ENCODE results near the gene CLIC4. TPM values are rescaled to one million over a fixed set of nuclear protein-coding genes. Genes with fewer than 3 reads are reported as not detected.
A peak's percentile ranks its signal among the peaks of the same experiment; 100 is the strongest.

The CLIC4 gene
- total and polyA plus RNA-seq, 4 experiments from 2014 or later = 0.62 to 3.8 (median 2.4) TPM

DNA sequence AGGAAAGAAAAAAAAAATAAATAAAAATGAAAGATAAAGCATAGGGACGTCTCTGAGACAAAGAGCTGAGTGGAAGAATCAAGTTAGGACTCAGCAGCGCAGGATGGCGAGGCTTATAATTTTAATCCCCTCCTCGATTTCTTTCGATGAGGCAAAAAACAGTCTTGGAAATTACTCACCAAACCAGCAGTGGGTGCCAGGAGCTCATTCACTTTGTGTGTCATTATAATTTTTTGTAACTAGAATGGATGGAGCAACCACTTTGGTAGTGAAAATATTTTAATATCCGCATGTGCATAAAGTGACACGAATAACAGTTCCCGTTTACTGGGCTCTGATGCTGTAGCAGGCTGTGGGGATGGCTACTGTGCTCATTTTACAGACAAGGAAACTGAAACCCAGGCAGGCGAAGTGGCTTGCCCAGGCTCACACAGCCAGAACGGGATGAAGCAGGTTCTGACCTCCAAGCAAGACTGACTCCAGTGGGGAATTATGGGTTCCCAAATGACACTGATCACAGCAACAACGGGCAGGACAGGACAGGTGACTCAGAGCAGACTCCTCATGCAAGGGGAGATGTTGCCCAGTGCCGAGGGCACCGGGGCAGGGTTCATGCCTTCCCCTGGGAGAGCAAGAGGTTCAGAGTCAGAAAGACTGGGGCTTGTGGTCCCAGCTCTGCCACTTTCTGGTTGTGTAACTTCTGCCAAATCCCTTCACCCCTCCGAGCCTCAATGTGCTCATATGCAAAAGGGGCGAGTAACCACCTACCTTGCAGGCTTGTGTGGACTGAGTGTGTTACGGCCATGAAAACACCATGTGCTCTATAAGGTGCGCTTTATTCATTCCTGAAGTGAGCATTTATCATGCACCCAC is 121.2 kb downstream of the CLIC4 start:
- Mint-ChIP-seq H3K9me3 (peaks cover 0 to 3% (median 0%) of the 10 kb centered on the region in 8 donors), H3K36me3 (no peaks in the 10 kb centered on the region), H3K4me1 (peaks cover 1 to 13% (median 4%) of the 10 kb centered on the region in 4 donors), H3K4me3 (no peak overlapping the region), H3K27me3 (peaks cover 4 to 7% of the 10 kb centered on the region in 2 donors), H3K27ac (no peak overlapping the region)
- H3K36me3 ChIP-seq (ENCODE audit: insufficient read depth, low read length) = no peaks in the 10 kb centered on the region
- H3K27ac ChIP-seq (ENCODE audit: low read depth, low read length) = no peak overlapping the region
- ChIA-PET POLR2A (ENCODE audit: partially characterized antibody) (no interaction called here), CTCF (ENCODE audit: partially characterized antibody) (interaction anchor here (0.6 to 0.8 kb wide), 2 partner anchors 132 to 170 kb away, joined by 3 read pairs; no protein-coding TSS in a partner anchor)
- H3K4me3 ChIP-seq (ENCODE audit: low read length in 2 of 2) = no peak overlapping the region
- H3K4me1 ChIP-seq (ENCODE audit: insufficient read depth, low read length) = peaks cover 8% of the 10 kb centered on the region
- H3K9me3 ChIP-seq (ENCODE audit: control insufficient read depth in 1 of 2, low read length in 2 of 2) = no peaks in the 10 kb centered on the region
- intact Hi-C loops (cut with micrococcal nuclease) = no loop called here
- no peak for DNase-seq
- no peaks in the 10 kb centered on the region for H3K27me3 ChIP-seq (ENCODE audit: insufficient read depth, low read length)

DNA sequence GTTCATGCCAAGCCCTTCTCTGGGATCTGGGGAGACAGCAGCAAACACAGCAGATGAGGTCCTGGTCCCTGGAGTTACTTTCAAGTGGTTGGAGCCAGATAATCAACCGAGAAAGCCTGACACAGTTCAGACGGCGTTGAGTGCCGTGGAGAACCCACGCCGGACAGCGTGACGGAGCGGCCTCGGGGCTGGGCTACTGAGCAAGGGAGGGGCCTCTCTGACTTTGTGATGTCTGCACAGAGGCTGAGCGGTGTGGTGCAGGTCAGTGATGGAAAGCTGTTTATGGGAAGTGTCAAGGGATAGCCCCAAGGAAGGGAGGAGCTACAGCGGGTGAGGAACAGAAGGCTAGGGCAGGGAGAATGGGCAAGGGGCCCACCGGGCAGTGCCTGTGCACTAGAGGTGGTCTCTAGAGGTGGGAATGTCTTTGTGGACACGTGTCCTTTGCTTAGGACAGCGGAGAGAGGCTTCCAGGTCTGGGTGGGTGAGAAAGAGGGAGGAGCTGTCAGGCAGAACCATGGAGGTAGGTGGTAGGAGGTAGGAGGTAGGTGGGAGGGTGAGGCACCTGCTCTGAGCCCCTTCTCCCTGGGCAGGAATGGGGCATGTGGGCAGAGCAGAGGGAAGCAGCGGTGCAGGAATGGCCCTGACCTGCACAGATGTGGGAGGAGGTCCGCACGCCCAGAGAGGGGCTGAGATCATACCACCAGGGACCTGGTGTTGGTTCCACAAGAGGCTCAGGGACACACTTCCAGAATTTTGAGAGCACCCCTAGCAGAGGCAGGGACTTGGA is 122.0 kb downstream of the CLIC4 start:
- ChIA-PET POLR2A (ENCODE audit: partially characterized antibody) (no interaction called here), CTCF (ENCODE audit: partially characterized antibody) (interaction anchor here (1.5 kb wide), 1 partner anchor 170 kb away, joined by 4 read pairs; no protein-coding TSS in a partner anchor)
- peaks cover 8% of the 10 kb centered on the region for H3K4me1 ChIP-seq (ENCODE audit: insufficient read depth, low read length)
- Mint-ChIP-seq H3K4me3 (no peak overlapping the region), H3K9me3 (peaks cover 0 to 3% (median 0%) of the 10 kb centered on the region in 8 donors), H3K27ac (peak overlapping the region in 2 of 7 donors; percentile 16 to 77), H3K27me3 (peaks cover 4 to 7% of the 10 kb centered on the region in 2 donors), H3K36me3 (no peaks in the 10 kb centered on the region), H3K4me1 (peaks cover 1 to 13% (median 4%) of the 10 kb centered on the region in 4 donors)
- intact Hi-C loops (cut with micrococcal nuclease) = no loop called here
- DNase-seq = no peak
- H3K27ac ChIP-seq (ENCODE audit: low read depth, low read length) = no peak overlapping the region
- no peaks in the 10 kb centered on the region for H3K9me3 ChIP-seq (ENCODE audit: control insufficient read depth in 1 of 2, low read length in 2 of 2)
- H3K36me3 ChIP-seq (ENCODE audit: insufficient read depth, low read length) = no peaks in the 10 kb centered on the region
- no peaks in the 10 kb centered on the region for H3K27me3 ChIP-seq (ENCODE audit: insufficient read depth, low read length)
- H3K4me3 ChIP-seq (ENCODE audit: low read length in 2 of 2) = no peak overlapping the region

DNA sequence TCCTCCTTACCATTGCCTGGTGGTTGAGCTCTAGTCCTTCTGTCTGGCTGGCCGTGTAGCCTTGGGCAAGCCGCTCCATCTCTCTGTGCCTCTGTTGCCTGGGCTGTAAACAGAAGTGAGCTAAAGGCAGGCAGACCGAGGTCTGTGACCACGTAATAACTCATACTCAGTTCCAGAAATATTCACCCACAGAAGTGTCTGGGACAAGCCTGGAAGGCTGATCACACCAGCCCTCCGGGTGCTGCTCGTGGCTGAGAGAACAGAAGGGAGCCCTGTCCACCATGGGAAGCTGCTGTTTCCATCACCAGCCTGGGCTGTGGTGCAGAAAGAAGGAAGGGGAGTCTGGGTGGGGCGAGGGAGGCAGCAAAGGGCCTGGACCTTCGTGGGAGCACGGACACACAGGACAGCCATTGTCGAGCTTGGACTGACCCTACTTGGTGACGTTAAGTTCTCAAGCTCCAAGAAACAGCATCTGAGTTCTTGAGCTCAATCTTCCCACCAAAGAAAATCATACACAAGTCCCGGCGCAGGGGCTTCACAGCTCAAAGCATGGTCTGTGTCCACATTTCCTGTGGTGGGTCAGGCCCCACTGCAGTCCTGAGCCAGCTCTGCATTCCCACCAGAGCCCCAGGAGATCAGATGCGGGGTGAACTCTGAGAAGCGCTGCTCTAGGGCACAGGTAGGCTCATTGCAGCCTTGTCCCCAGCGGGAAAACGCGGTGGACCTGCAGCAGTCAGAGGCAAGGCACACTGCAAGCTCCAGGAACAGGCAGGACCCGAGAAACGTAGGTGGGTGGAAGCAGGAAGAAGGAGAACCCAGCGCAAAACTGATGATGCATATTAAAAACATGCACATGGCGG is 123.0 kb downstream of the CLIC4 start:
- H3K4me1 ChIP-seq (ENCODE audit: insufficient read depth, low read length) = peaks cover 8% of the 10 kb centered on the region
- DNase-seq = no peak
- ChIA-PET CTCF (ENCODE audit: partially characterized antibody) (interaction anchor here (1.5 kb wide), 1 partner anchor 169 kb away, joined by 4 read pairs; no protein-coding TSS in a partner anchor), POLR2A (ENCODE audit: partially characterized antibody) (interaction anchor here (1.1 kb wide), 1 partner anchor 61 kb away, joined by 3 read pairs; the partner anchor contains the start of gene RUNX3)
- H3K27ac ChIP-seq (ENCODE audit: low read depth, low read length) = no peak overlapping the region
- Mint-ChIP-seq H3K4me1 (peaks cover 1 to 13% (median 4%) of the 10 kb centered on the region in 4 donors), H3K36me3 (no peaks in the 10 kb centered on the region), H3K27ac (peak overlapping the region in 3 of 7 donors; percentile 15 to 17 (median 16)), H3K27me3 (peaks cover 4 to 5% of the 10 kb centered on the region in 2 donors), H3K9me3 (peaks cover 0 to 1% (median 0%) of the 10 kb centered on the region in 8 donors), H3K4me3 (no peak overlapping the region)
- H3K4me3 ChIP-seq (ENCODE audit: low read length in 2 of 2) = no peak overlapping the region
- H3K27me3 ChIP-seq (ENCODE audit: insufficient read depth, low read length) = no peaks in the 10 kb centered on the region
- H3K36me3 ChIP-seq (ENCODE audit: insufficient read depth, low read length) = no peaks in the 10 kb centered on the region
- H3K9me3 ChIP-seq (ENCODE audit: control insufficient read depth in 1 of 2, low read length in 2 of 2) = no peaks in the 10 kb centered on the region
- intact Hi-C loops (cut with micrococcal nuclease) = no loop called here

DNA sequence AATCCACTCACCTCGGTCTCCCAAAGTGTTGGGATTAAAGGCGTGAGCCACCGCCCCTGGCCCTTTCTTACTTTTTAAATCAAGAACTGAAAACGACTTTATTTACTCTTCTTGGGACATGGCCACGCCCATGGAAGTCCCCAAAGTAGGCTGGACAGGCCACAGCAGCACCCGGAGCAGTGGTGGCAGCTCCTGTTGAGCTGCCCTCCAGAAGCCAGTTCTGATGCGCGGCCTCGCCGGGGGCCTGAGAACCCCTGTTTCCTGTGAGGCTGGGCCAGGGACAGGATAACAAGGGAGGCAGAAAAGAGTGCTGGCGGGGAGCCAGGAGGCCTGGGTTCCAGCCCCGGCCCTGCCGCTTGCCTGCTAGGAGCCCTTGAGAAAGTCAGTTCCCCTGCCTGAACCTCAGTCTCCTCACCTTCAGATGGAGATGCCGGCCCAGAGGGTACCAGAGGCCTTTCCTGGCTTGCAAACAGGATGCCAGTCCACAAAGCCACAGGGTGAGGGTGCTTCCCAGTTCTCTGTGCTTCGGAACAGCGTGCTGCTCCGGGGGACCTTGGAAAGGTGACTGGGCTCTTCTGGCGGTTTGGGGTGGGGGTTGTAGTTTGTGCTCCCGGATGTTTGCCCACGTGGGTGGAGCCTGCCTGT is 125.4 kb downstream of the CLIC4 start:
- CTCF ChIA-PET (ENCODE audit: partially characterized antibody) = no interaction called here
- Mint-ChIP-seq H3K27ac (peak overlapping the region in 1 of 7 donors; percentile 35), H3K27me3 (peaks cover 4 to 5% of the 10 kb centered on the region in 2 donors), H3K4me3 (peak overlapping the region in 1 of 8 donors; percentile 48), H3K9me3 (peaks cover 0 to 1% (median 0%) of the 10 kb centered on the region in 8 donors), H3K36me3 (no peaks in the 10 kb centered on the region), H3K4me1 (peaks cover 1 to 13% (median 4%) of the 10 kb centered on the region in 4 donors)
- no peak for DNase-seq
- no peaks in the 10 kb centered on the region for H3K36me3 ChIP-seq (ENCODE audit: insufficient read depth, low read length)
- intact Hi-C loops (cut with micrococcal nuclease) = no loop called here
- POLR2A ChIA-PET (ENCODE audit: partially characterized antibody) = no interaction called here
- H3K27ac ChIP-seq (ENCODE audit: low read depth, low read length) = no peak overlapping the region
- H3K9me3 ChIP-seq (ENCODE audit: control insufficient read depth in 1 of 2, low read length in 2 of 2) = no peaks in the 10 kb centered on the region
- no peaks in the 10 kb centered on the region for H3K27me3 ChIP-seq (ENCODE audit: insufficient read depth, low read length)
- peaks cover 8% of the 10 kb centered on the region for H3K4me1 ChIP-seq (ENCODE audit: insufficient read depth, low read length)
- no peak overlapping the region for H3K4me3 ChIP-seq (ENCODE audit: low read length in 2 of 2)

GRCh38 chr1:24871306-24871901 is 126.2 kb downstream of the CLIC4 start:
- Histone ChIP-seq H3K27me3 (ENCODE audit: insufficient read depth, low read length) (no peaks in the 10 kb centered on the region), H3K4me3 (ENCODE audit: low read length in 2 of 2) (no peak overlapping the region), H3K27ac (ENCODE audit: low read depth, low read length) (no peak overlapping the region), H3K9me3 (ENCODE audit: control insufficient read depth in 1 of 2, low read length in 2 of 2) (no peaks in the 10 kb centered on the region), H3K4me1 (ENCODE audit: insufficient read depth, low read length) (peaks cover 8% of the 10 kb centered on the region), H3K36me3 (ENCODE audit: insufficient read depth, low read length) (no peaks in the 10 kb centered on the region)
- POLR2A ChIA-PET (ENCODE audit: partially characterized antibody) = interaction anchor here (1.2 kb wide), 1 partner anchor 56 kb away, joined by 3 read pairs; no protein-coding TSS in a partner anchor
- no peaks in the 10 kb centered on the region for H3K36me3 Mint-ChIP-seq
- intact Hi-C loops (cut with micrococcal nuclease) = no loop called here
- H3K4me3 Mint-ChIP-seq = peak overlapping the region in 1 of 8 donors; percentile 48
- peaks cover 4 to 5% of the 10 kb centered on the region in 2 donors for H3K27me3 Mint-ChIP-seq
- peak overlapping the region in 1 of 7 donors; percentile 35 for H3K27ac Mint-ChIP-seq
- CTCF ChIA-PET (ENCODE audit: partially characterized antibody) = no interaction called here
- peaks cover 0 to 1% (median 0%) of the 10 kb centered on the region in 8 donors for H3K9me3 Mint-ChIP-seq
- H3K4me1 Mint-ChIP-seq = peaks cover 1 to 13% (median 4%) of the 10 kb centered on the region in 4 donors
- DNase-seq = no peak

Measured in CD4-positive, alpha-beta memory T cell (primary cell).